IMR-90 (cell line): Measurements from ENCODE around the gene RELN. TPM values are rescaled to one million over a fixed set of nuclear protein-coding genes. Genes with fewer than 3 reads are reported as not detected.

Source experiments
- ATAC-seq: fragments of 200-7000 bp; cut with Tn5 transposase; 2 replicates; pipeline ENCODE4 v1.9.1; 2020; ENCODE audit warnings: low read depth, mild to moderate bottlenecking, moderate library complexity
- BruUV-seq: library from RNA; stranded (reverse); fragments of 400-500 nt; replicated peaks from 2 replicates; lab custom pipeline; 2021; lab: Mats Ljungman, UMichigan
- CTCF ChIA-PET: fragments of 300-600 bp; formaldehyde crosslinking; extraction: SDS; loops from one replicate; lab custom pipeline; 2021; ENCODE audit warnings: antibody characterized with exemption; lab: Yijun Ruan, JAX
- POLR2A ChIA-PET: fragments of 300-600 bp; sonication (Branson Sonifier 250); formaldehyde crosslinking; loops from one replicate; lab custom pipeline; 2022; ENCODE audit warnings: antibody characterized with exemption; ENCODE audit not compliant: unreplicated experiment; lab: Charles Lee
- DNase-seq: peaks from one replicate; pipeline ENCODE4 v3.0.0; 2013
- H2AFZ ChIP-seq: replicated peaks from 2 replicates; pipeline ENCODE3; 2013; ENCODE audit warnings: low read length, mild to moderate bottlenecking; ENCODE audit not compliant: poor library complexity
- H2AK5ac ChIP-seq: 2 replicates; pipeline ENCODE4 v1.6.1; 2013; ENCODE audit warnings: low read depth, low read length, inconsistent platforms
- H2AK9ac ChIP-seq: replicated peaks from 2 replicates; pipeline ENCODE3; 2013; ENCODE audit warnings: mild to moderate bottlenecking, low read depth, low read length, moderate library complexity; ENCODE audit not compliant: poor library complexity
- H2BK120ac ChIP-seq: 2 replicates; pipeline ENCODE4 v1.6.1; 2013; ENCODE audit warnings: low read depth, low read length, inconsistent platforms
- H2BK15ac ChIP-seq: 3 replicates; pipeline ENCODE4 v1.6.1; 2013; ENCODE audit warnings: low read depth, low read length, inconsistent platforms
- H2BK20ac ChIP-seq: 2 replicates; pipeline ENCODE4 v1.6.1; 2013; ENCODE audit warnings: low read depth, mild to moderate bottlenecking, inconsistent platforms, low read length, moderate library complexity
- H2BK5ac ChIP-seq: 2 replicates; pipeline ENCODE4 v1.6.1; 2013; ENCODE audit warnings: mild to moderate bottlenecking, low read depth, low read length, inconsistent platforms; ENCODE audit not compliant: poor library complexity, severe bottlenecking
- H3K14ac ChIP-seq: replicated peaks from 2 replicates; pipeline ENCODE4 v1.6.1; 2013; ENCODE audit warnings: low read depth, low read length, inconsistent platforms
- H3K18ac ChIP-seq: 2 replicates; pipeline ENCODE4 v1.6.1; 2013; ENCODE audit warnings: low read depth, low read length, control low read depth
- H3K23ac ChIP-seq: 2 replicates; pipeline ENCODE4 v1.6.1; 2013; ENCODE audit warnings: low read depth, low read length, inconsistent platforms
- H3K27ac ChIP-seq: 2 replicates; pipeline ENCODE4 v1.5.1; 2013; ENCODE audit warnings: mild to moderate bottlenecking, control low read depth, low read length; ENCODE audit not compliant: insufficient read depth
- H3K27me3 ChIP-seq: 2 replicates; pipeline ENCODE4 v1.6.1; 2013; ENCODE audit warnings: low read length; ENCODE audit not compliant: control insufficient read depth, insufficient read depth
- H3K36me3 ChIP-seq: 2 replicates; pipeline ENCODE4 v1.6.1; 2013; ENCODE audit warnings: low read length, mixed read lengths; ENCODE audit not compliant: control insufficient read depth, insufficient read depth
- H3K4ac ChIP-seq: 2 replicates; pipeline ENCODE4 v1.6.1; 2013; ENCODE audit warnings: low read depth, low read length, inconsistent platforms
- H3K4me1 ChIP-seq: 2 replicates; pipeline ENCODE4 v1.6.1; 2013; ENCODE audit warnings: low read length, mixed read lengths; ENCODE audit not compliant: control insufficient read depth, insufficient read depth
- H3K4me2 ChIP-seq: 2 replicates; pipeline ENCODE4 v1.6.1; 2013; ENCODE audit warnings: low read depth, mild to moderate bottlenecking, control low read depth, low read length, moderate library complexity
- H3K4me3 ChIP-seq: 2 replicates; pipeline ENCODE4 v1.5.1; 2013; ENCODE audit warnings: low read depth, mild to moderate bottlenecking, control low read depth, low read length, moderate library complexity; ENCODE audit not compliant: insufficient read depth
- H3K56ac ChIP-seq: 2 replicates; pipeline ENCODE4 v1.6.1; 2013; ENCODE audit warnings: low read length, inconsistent platforms; ENCODE audit not compliant: insufficient read depth; ENCODE audit errors: extremely low read depth
- H3K79me1 ChIP-seq, 2 experiments: 2 replicates each; pipeline ENCODE4 v1.6.1; 2013; ENCODE audit warnings: low read length in 2 of 2, inconsistent platforms in 1 of 2, low read depth in 1 of 2
- H3K9ac ChIP-seq: 2 replicates; pipeline ENCODE4 v1.6.1; 2013; ENCODE audit warnings: low read depth, low read length, control low read depth
- H3K9me1 ChIP-seq: 2 replicates; pipeline ENCODE4 v1.6.1; 2013; ENCODE audit warnings: low read length, inconsistent platforms; ENCODE audit not compliant: insufficient read depth
- H3K9me3 ChIP-seq: 2 replicates; pipeline ENCODE4 v1.6.1; 2013; ENCODE audit warnings: low read length; ENCODE audit not compliant: control insufficient read depth, insufficient read depth
- H4K20me1 ChIP-seq: 2 replicates; pipeline ENCODE4 v1.6.1; 2013; ENCODE audit warnings: low read length, inconsistent platforms; ENCODE audit not compliant: insufficient read depth
- H4K5ac ChIP-seq: 2 replicates; pipeline ENCODE4 v1.6.1; 2013; ENCODE audit warnings: mild to moderate bottlenecking, low read depth, low read length, control low read depth
- H4K8ac ChIP-seq, 2 experiments: 2 replicates each; pipeline ENCODE4 v1.6.1; 2013; ENCODE audit warnings: low read depth in 2 of 2, low read length in 2 of 2, control low read depth in 1 of 2, inconsistent platforms in 1 of 2
- H4K91ac ChIP-seq: 2 replicates; pipeline ENCODE4 v1.6.1; 2013; ENCODE audit warnings: low read depth, low read length, inconsistent platforms; ENCODE audit not compliant: insufficient read depth
- dilution Hi-C: fragments of 300-500 bp; cut with HindIII; formaldehyde crosslinking; loops from one replicate; pipeline ENCODE4 v1.14.3; 2018; ENCODE audit warnings: low sequenced_read_pairs; ENCODE audit not compliant: unreplicated experiment
- in situ Hi-C: fragments of 300-500 bp; cut with MboI; formaldehyde crosslinking; loops from 3 replicates; pipeline ENCODE4 v1.14.3; 2019; ENCODE audit warnings: low sequenced_read_pairs, inconsistent platforms, mixed read lengths
- intact Hi-C: fragments of 100-400 bp; cut with micrococcal nuclease; formaldehyde crosslinking; loops from 2 replicates; pipeline ENCODE4 v1.10.0; 2022
- polyA plus RNA-seq, 3 experiments: library from polyadenylated mRNA; depleted of rRNA; stranded (reverse); fragments of >200 nt; gene quantifications; 2 replicates each; pipeline ENCODE4 v1.2.3, GENCODE V29; 2012; ENCODE audit warnings: low replicate concordance in 1 of 3
- total RNA-seq: library from RNA; depleted of rRNA; stranded (reverse); fragments of >200 nt; gene quantifications from 2 replicates; pipeline ENCODE4 v1.2.3, GENCODE V29; 2012
- TF ChIP-seq, protein P1 (sequence below): fragments of 150-350 bp; IDR thresholded peaks from 2 replicates; pipeline ENCODE4 v1.6.1; 2016; ENCODE audit warnings: low read depth, mild to moderate bottlenecking, low read length, moderate library complexity, borderline replicate concordance

The RELN gene
- total and polyA plus RNA-seq, 2 of the 4 experiments (the other 2 are of a cell fraction) = 14.7 to 23.7 TPM

DNA sequence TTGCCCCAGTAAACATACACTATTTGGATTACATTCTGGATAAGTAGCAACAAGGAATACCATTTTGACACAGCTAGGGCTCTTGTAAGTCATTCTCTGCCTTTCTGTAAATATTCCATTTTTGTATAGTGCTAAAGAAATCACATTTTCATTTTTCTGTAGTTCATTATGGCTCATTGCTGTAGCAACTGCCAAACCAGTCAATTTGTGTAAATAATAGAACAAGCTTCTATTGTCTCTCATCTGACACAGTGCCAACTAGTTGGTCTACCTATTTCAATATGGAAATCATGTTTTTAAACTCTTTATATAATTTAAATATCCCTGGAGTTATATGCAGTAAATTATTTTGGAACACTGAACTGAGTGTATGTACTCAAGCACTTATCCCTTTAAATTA is 193.7 kb downstream of the RELN start:
- ChIA-PET CTCF (no interaction called here), POLR2A (no interaction called here)
- H2AK5ac ChIP-seq = no peak overlapping the region
- in situ Hi-C loops (no loop called here), intact Hi-C loops (no loop called here), dilution Hi-C loops (no loop called here)
- no peaks in the 10 kb centered on the region for H3K9me3 ChIP-seq
- H3K79me1 ChIP-seq = no peaks in the 10 kb centered on the region
- H3K56ac ChIP-seq = no peak overlapping the region
- no peaks in the 10 kb centered on the region for H3K4me1 ChIP-seq
- H2AFZ ChIP-seq = no peak overlapping the region
- no peak overlapping the region for H4K91ac ChIP-seq
- ATAC-seq (0 out of 2 replicates have a peak, but pooled peaks have one; percentile 29), DNase-seq (no peak)
- H3K4me3 ChIP-seq = no peak overlapping the region
- no peak overlapping the region for H4K5ac ChIP-seq
- no peaks in the 10 kb centered on the region for H3K27me3 ChIP-seq
- H2BK5ac ChIP-seq = no peak overlapping the region
- H3K4me2 ChIP-seq = no peak overlapping the region
- H3K4ac ChIP-seq = no peak overlapping the region
- H3K23ac ChIP-seq = no peak overlapping the region
- no peak overlapping the region for H2AK9ac ChIP-seq
- no peak overlapping the region for H3K27ac ChIP-seq
- H3K36me3 ChIP-seq = no peaks in the 10 kb centered on the region
- H2BK15ac ChIP-seq = no peak overlapping the region
- H2BK20ac ChIP-seq = no peak overlapping the region
- no peak overlapping the region for H4K8ac ChIP-seq
- no TSS peak for BruUV-seq
- H3K18ac ChIP-seq = no peak overlapping the region
- no peaks in the 10 kb centered on the region for H4K20me1 ChIP-seq
- H2BK120ac ChIP-seq = no peak overlapping the region
- H3K9ac ChIP-seq = no peak overlapping the region
- H3K9me1 ChIP-seq = no peaks in the 10 kb centered on the region
- H3K14ac ChIP-seq = no peak overlapping the region
- TF ChIP-seq, protein P1, sequence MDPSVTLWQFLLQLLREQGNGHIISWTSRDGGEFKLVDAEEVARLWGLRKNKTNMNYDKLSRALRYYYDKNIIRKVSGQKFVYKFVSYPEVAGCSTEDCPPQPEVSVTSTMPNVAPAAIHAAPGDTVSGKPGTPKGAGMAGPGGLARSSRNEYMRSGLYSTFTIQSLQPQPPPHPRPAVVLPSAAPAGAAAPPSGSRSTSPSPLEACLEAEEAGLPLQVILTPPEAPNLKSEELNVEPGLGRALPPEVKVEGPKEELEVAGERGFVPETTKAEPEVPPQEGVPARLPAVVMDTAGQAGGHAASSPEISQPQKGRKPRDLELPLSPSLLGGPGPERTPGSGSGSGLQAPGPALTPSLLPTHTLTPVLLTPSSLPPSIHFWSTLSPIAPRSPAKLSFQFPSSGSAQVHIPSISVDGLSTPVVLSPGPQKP = no peak
